CD4-positive, alpha-beta T cell (primary cell): ENCODE measurements around the gene MMAA. TPM values are rescaled to one million over a fixed set of nuclear protein-coding genes. Genes with fewer than 3 reads are reported as not detected.
"Not testable (repeated sequence)": the region's sequence is repeated elsewhere in the genome, so short reads cannot be mapped to it uniquely, and the experiment has no call there.

ENCODE experiments used
- ATAC-seq: fragments of 200-7000 bp; cut with Tn5 transposase; one replicate; pipeline ENCODE4 v1.10.0; 2022; ENCODE audit warnings: mild to moderate bottlenecking; ENCODE audit not compliant: poor library complexity
- CTCF ChIA-PET: fragments of 350-600 bp; sonication (Branson Sonifier 250); formaldehyde crosslinking; loops from one replicate; lab custom pipeline; 2021; ENCODE audit warnings: antibody characterized with exemption, inconsistent platforms; lab: Charles Lee
- POLR2A ChIA-PET: fragments of 350-600 bp; sonication (Branson Sonifier 250); formaldehyde crosslinking; loops from one replicate; lab custom pipeline; 2021; ENCODE audit warnings: antibody characterized with exemption, inconsistent platforms; lab: Charles Lee
- DNase-seq, 14 experiments: peaks; one replicate each; pipeline ENCODE4 v3.0.0-alpha.2; 2013 to 2020; ENCODE audit warnings: mixed read lengths in 2 of 14
- H3K27ac ChIP-seq, 2 donors: one replicate each; pipeline versions ENCODE4 v1.5.1 to v1.7.0; 2013; ENCODE audit warnings: low read length in 2 of 2, low read depth in 1 of 2, mild to moderate bottlenecking in 1 of 2
- H3K27me3 ChIP-seq, 2 experiments: 1 replicate in 1 of 2; 2 replicates in 1 of 2; pipeline versions ENCODE4 v1.6.1 to v1.7.0; 2013; ENCODE audit warnings: low read length in 2 of 2, control low read depth in 1 of 2, mild to moderate bottlenecking in 1 of 2, moderate library complexity in 1 of 2; ENCODE audit not compliant: insufficient read depth in 2 of 2, control insufficient read depth in 1 of 2
- H3K36me3 ChIP-seq: one replicate; pipeline ENCODE4 v1.6.1; 2013; ENCODE audit warnings: low read length, control low read depth; ENCODE audit not compliant: insufficient read depth
- H3K4me1 ChIP-seq: one replicate; pipeline ENCODE4 v1.6.1; 2013; ENCODE audit warnings: low read length, control low read depth; ENCODE audit not compliant: insufficient read depth
- H3K4me3 ChIP-seq: one replicate; pipeline ENCODE4 v1.5.1; 2013; ENCODE audit warnings: mild to moderate bottlenecking, low read length, moderate library complexity
- H3K9me3 ChIP-seq, 2 experiments: 1 replicate in 1 of 2; 2 replicates in 1 of 2; pipeline versions ENCODE4 v1.6.1 to v1.7.0; 2013; ENCODE audit warnings: low read length in 2 of 2, mild to moderate bottlenecking in 2 of 2, control low read depth in 1 of 2, moderate library complexity in 1 of 2; ENCODE audit not compliant: control insufficient read depth in 1 of 2, insufficient read depth in 1 of 2
- H3K27ac Mint-ChIP-seq: one replicate; pipeline ENCODE4 v1.8.0; 2020; ENCODE audit warnings: mixed read lengths
- H3K27me3 Mint-ChIP-seq: one replicate; pipeline ENCODE4 v1.8.0; 2021; ENCODE audit warnings: mixed read lengths
- H3K36me3 Mint-ChIP-seq: one replicate; pipeline ENCODE4 v1.8.0; 2021; ENCODE audit warnings: low read depth, mixed read lengths
- H3K4me1 Mint-ChIP-seq: one replicate; pipeline ENCODE4 v1.8.0; 2021; ENCODE audit warnings: low read depth, mixed read lengths
- H3K4me3 Mint-ChIP-seq: one replicate; pipeline ENCODE4 v1.8.0; 2020; ENCODE audit warnings: mild to moderate bottlenecking, mixed read lengths
- H3K9me3 Mint-ChIP-seq: one replicate; pipeline ENCODE4 v1.8.0; 2020; ENCODE audit warnings: mixed read lengths
- intact Hi-C, 2 experiments: fragments of 100-400 bp; cut with DNase I in 1 of 2; cut with micrococcal nuclease in 1 of 2; formaldehyde crosslinking; loops; one replicate each; pipeline versions ENCODE4 v1.15.1 to v1.9.0; 2023 to 2025; cut with DNase I, micrococcal nuclease
- total RNA-seq, 174 experiments: library from RNA in 2 of 174; stranded (reverse) in 2 of 174; gene quantifications; one replicate each; pipeline ENCODE4 v1.2.3 and lab custom pipeline; 2021 to 2026
- TF ChIP-seq, protein P1 (sequence below): fragments of 200-600 bp; IDR thresholded peaks from one replicate; pipeline ENCODE4 v1.8.0; 2022; ENCODE audit warnings: antibody characterized with exemption, mild to moderate bottlenecking

Gene MMAA
- total RNA-seq, 2 experiments from 2014 or later, result 7.0 to 7.2 TPM

GRCh38 chr4:145618210-145618931 is 814 bp upstream of the MMAA start:
- peaks cover 54% of the 10 kb centered on the region for H3K4me1 Mint-ChIP-seq
- peak overlapping the region; percentile 72 for H3K4me3 ChIP-seq
- peak overlapping the region; percentile 99 for H3K27ac Mint-ChIP-seq
- peak overlapping the region; percentile 90 to 92 for H3K27ac ChIP-seq
- intact Hi-C loops, result loop anchor here (2.0 to 10.0 kb wide), 7 partner anchors 114 to 1996 kb away; partner anchors contain the start of genes ABCE1 (in 2 of the 2), ANAPC10 (in 2 of the 2), OTUD4 (in 1 of the 2) and SLC10A7 (in 1 of the 2)
- DNase-seq, result peak in 9 of 14 experiments; percentile 7 to 61 (median 20)
- no peaks in the 10 kb centered on the region for H3K9me3 Mint-ChIP-seq
- no peaks in the 10 kb centered on the region for H3K9me3 ChIP-seq
- H3K27me3 ChIP-seq, result no peaks in the 10 kb centered on the region
- H3K27me3 Mint-ChIP-seq, result peaks cover 10% of the 10 kb centered on the region
- H3K36me3 ChIP-seq, result no peaks in the 10 kb centered on the region
- ChIA-PET POLR2A (interaction anchor here (1.0 to 3.9 kb wide), 8 partner anchors 64 to 520 kb away, joined by 3 to 35 read pairs (median 6); partner anchors contain the start of genes ABCE1, ANAPC10 and OTUD4), CTCF (interaction anchor here (2.5 kb wide), 1 partner anchor 384 kb away, joined by 7 read pairs; no protein-coding TSS in a partner anchor)
- H3K4me1 ChIP-seq, result peaks cover 10% of the 10 kb centered on the region
- H3K4me3 Mint-ChIP-seq, result peak overlapping the region; percentile 99
- H3K36me3 Mint-ChIP-seq, result peaks cover 17% of the 10 kb centered on the region
- no peak for ATAC-seq
- TF ChIP-seq, protein P1, sequence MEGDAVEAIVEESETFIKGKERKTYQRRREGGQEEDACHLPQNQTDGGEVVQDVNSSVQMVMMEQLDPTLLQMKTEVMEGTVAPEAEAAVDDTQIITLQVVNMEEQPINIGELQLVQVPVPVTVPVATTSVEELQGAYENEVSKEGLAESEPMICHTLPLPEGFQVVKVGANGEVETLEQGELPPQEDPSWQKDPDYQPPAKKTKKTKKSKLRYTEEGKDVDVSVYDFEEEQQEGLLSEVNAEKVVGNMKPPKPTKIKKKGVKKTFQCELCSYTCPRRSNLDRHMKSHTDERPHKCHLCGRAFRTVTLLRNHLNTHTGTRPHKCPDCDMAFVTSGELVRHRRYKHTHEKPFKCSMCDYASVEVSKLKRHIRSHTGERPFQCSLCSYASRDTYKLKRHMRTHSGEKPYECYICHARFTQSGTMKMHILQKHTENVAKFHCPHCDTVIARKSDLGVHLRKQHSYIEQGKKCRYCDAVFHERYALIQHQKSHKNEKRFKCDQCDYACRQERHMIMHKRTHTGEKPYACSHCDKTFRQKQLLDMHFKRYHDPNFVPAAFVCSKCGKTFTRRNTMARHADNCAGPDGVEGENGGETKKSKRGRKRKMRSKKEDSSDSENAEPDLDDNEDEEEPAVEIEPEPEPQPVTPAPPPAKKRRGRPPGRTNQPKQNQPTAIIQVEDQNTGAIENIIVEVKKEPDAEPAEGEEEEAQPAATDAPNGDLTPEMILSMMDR, result no peak

DNA sequence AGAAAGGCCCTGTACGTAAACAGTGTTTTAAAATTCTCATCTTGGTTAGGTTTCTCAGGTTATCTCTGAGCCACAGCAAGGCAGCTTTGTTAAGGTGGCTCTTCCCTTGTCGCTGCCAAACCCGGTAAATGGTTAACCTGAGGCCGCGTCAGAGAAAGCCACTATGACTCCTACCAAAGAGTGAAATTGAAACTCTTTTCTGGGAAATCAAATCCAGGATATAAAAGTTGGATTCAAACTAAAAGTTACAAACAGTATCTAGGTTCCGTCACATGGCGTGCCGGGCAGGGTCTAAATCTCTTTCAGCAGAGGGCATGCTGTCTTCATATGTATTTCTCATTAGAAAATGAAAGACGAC is 433 bp downstream of the MMAA start:
- ATAC-seq (peak; percentile 53), DNase-seq (peak in 12 of 14 experiments; percentile 6 to 78 (median 35))
- peaks cover 2% of the 10 kb centered on the region for H3K27me3 Mint-ChIP-seq
- H3K4me3 Mint-ChIP-seq, result peak overlapping the region; percentile 99
- Histone ChIP-seq H3K27me3 (no peaks in the 10 kb centered on the region), H3K4me1 (peaks cover 10% of the 10 kb centered on the region), H3K36me3 (no peaks in the 10 kb centered on the region), H3K9me3 (no peaks in the 10 kb centered on the region), H3K4me3 (peak overlapping the region; percentile 72), H3K27ac (peak overlapping the region; percentile 92 to 94)
- intact Hi-C loops, result loop anchor here (2.0 to 10.0 kb wide), 7 partner anchors 113 to 1995 kb away; partner anchors contain the start of genes ABCE1 (in 2 of the 2), ANAPC10 (in 2 of the 2), OTUD4 (in 1 of the 2) and SLC10A7 (in 1 of the 2)
- H3K27ac Mint-ChIP-seq, result peak overlapping the region; percentile 99
- TF ChIP-seq, protein P1, result peak; percentile 22
- H3K36me3 Mint-ChIP-seq, result peaks cover 17% of the 10 kb centered on the region
- ChIA-PET CTCF (interaction anchor here (0.7 to 2.5 kb wide), 3 partner anchors 10 to 386 kb away, joined by 3 to 9 read pairs (median 7); no protein-coding TSS in a partner anchor), POLR2A (interaction anchor here (0.6 to 3.9 kb wide), 16 partner anchors 10 to 903 kb away, joined by 3 to 35 read pairs (median 3); partner anchors contain the start of genes ABCE1, ANAPC10 and OTUD4)
- H3K4me1 Mint-ChIP-seq, result peaks cover 54% of the 10 kb centered on the region
- H3K9me3 Mint-ChIP-seq, result no peaks in the 10 kb centered on the region

GRCh38 chr4:145622067-145622466 is 2.9 kb downstream of the MMAA start:
- intact Hi-C loops, result loop anchor here in 1 of 2 experiments (5.0 kb wide), 2 partner anchors 315 to 555 kb away; partner anchors contain the start of genes LSM6 and ZNF827

More at GRCh38 chr4:145622067-145622466, 2.9 kb downstream of the MMAA start:
- peaks cover 14% of the 10 kb centered on the region for H3K4me1 ChIP-seq
- H3K36me3 ChIP-seq, H3K4me3 ChIP-seq, POLR2A ChIA-PET, ATAC-seq, H3K27me3 Mint-ChIP-seq, DNase-seq, H3K9me3 ChIP-seq, H3K27ac ChIP-seq, H3K9me3 Mint-ChIP-seq, H3K27me3 ChIP-seq, H3K27ac Mint-ChIP-seq: not testable (repeated sequence)
- H3K36me3 Mint-ChIP-seq, result peaks cover 24% of the 10 kb centered on the region
- CTCF ChIA-PET, result interaction anchor here (1.2 kb wide), 1 partner anchor 13 kb away, joined by 3 read pairs; no protein-coding TSS in a partner anchor
- H3K4me1 Mint-ChIP-seq, result peaks cover 55% of the 10 kb centered on the region
- H3K4me3 Mint-ChIP-seq, result peak overlapping the region; percentile 71
